Panc1 (cell line): ENCODE results near the gene KCNJ1.

Experiments used
- CTCF ChIP-seq: fragments of 450-650 bp; IDR thresholded peaks from 2 replicates; pipeline ENCODE4 v1.5.1; 2017; ENCODE audit warnings: mild to moderate bottlenecking
- POLR2AphosphoS5 ChIP-seq: IDR thresholded peaks from 2 replicates; pipeline ENCODE4 v1.6.1; 2012; ENCODE audit warnings: mild to moderate bottlenecking, low read depth, low read length, moderate library complexity
- REST ChIP-seq, 2 experiments: IDR thresholded peaks; 2 replicates each; pipeline ENCODE4 v1.6.1; 2011 to 2012; ENCODE audit warnings: low read depth in 2 of 2, control low read depth in 1 of 2, low read length in 1 of 2, mild to moderate bottlenecking in 1 of 2, moderate library complexity in 1 of 2; ENCODE audit not compliant: insufficient read depth in 1 of 2
- SIN3A ChIP-seq: IDR thresholded peaks from 2 replicates; pipeline ENCODE4 v1.6.1; 2012; ENCODE audit warnings: low read depth, mild to moderate bottlenecking, low read length, moderate library complexity, borderline replicate concordance; ENCODE audit not compliant: insufficient read depth

- TF ChIP-seq CTCF, result no peak
- TF ChIP-seq POLR2AphosphoS5, result no peak
- no peak for TF ChIP-seq SIN3A
- TF ChIP-seq REST (IDR thresholded peaks at IDR 0.05; ENCODE audit: insufficient read depth in 1 of 2, low read depth in 2 of 2, low read length in 1 of 2), result no peak
Measured at GRCh38 chr11:128862406-128862805, 4.7 kb downstream of the KCNJ1 start.
